ENCODE results near the gene GALNT18.

GALNT18 gene

GRCh38 chr11:11309906-11310305 lies 311.9 kb downstream of the GALNT18 start:
- DNase-seq (ENCODE audit: low spot score) = no peak

- no peak for DNase-seq (ENCODE audit: low spot score)
Measured at GRCh38 chr11:11308249-11308648, 313.6 kb downstream of the GALNT18 start.

GRCh38 chr11:11306855-11307254 lies 314.9 kb downstream of the GALNT18 start:
- no peak for DNase-seq (ENCODE audit: low spot score)

- no peak for DNase-seq (ENCODE audit: low spot score)
Measured at GRCh38 chr11:11304550-11304949, 317.3 kb downstream of the GALNT18 start.

- no peak for DNase-seq (ENCODE audit: low spot score)
Measured at GRCh38 chr11:11302565-11302964, 319.2 kb downstream of the GALNT18 start.

- DNase-seq (ENCODE audit: low spot score) = no peak
Measured at GRCh38 chr11:11301212-11301611, 320.6 kb downstream of the GALNT18 start.

- DNase-seq (ENCODE audit: low spot score) = no peak
Measured at GRCh38 chr11:11297578-11297977, 324.2 kb downstream of the GALNT18 start.

GRCh38 chr11:11296434-11296833 lies 325.4 kb downstream of the GALNT18 start:
- no peak for DNase-seq (ENCODE audit: low spot score)

GRCh38 chr11:11294551-11294855 lies 327.3 kb downstream of the GALNT18 start:
- DNase-seq (ENCODE audit: low spot score) = no peak

GRCh38 chr11:11293798-11294550 lies 327.8 kb downstream of the GALNT18 start:
- DNase-seq (ENCODE audit: low spot score) = no peak

- no peak for DNase-seq (ENCODE audit: low spot score)
Measured at GRCh38 chr11:11292839-11293238, 329.0 kb downstream of the GALNT18 start.

- no peak for DNase-seq (ENCODE audit: low spot score)
Measured at GRCh38 chr11:11291041-11292015, 330.5 kb downstream of the GALNT18 start.

GRCh38 chr11:11290354-11290753 lies 331.5 kb downstream of the GALNT18 start:
- no peak for DNase-seq (ENCODE audit: low spot score)

GRCh38 chr11:11289669-11290068 lies 332.1 kb downstream of the GALNT18 start:
- DNase-seq (ENCODE audit: low spot score) = no peak

GRCh38 chr11:11288972-11289616 lies 332.7 kb downstream of the GALNT18 start:
- no peak for DNase-seq (ENCODE audit: low spot score)

- no peak for DNase-seq (ENCODE audit: low spot score)
Measured at GRCh38 chr11:11284481-11284880, 337.3 kb downstream of the GALNT18 start.

- DNase-seq (ENCODE audit: low spot score) = no peak
Measured at GRCh38 chr11:11281626-11282025, 340.2 kb downstream of the GALNT18 start.

GRCh38 chr11:11280826-11281225 lies 341.0 kb downstream of the GALNT18 start:
- DNase-seq (ENCODE audit: low spot score) = no peak

- no peak for DNase-seq (ENCODE audit: low spot score)
Measured at GRCh38 chr11:11279956-11280689, 341.7 kb downstream of the GALNT18 start.

GRCh38 chr11:11272254-11272653 lies 349.6 kb downstream of the GALNT18 start:
- no peak for DNase-seq (ENCODE audit: low spot score)

- DNase-seq (ENCODE audit: low spot score) = no peak
Measured at GRCh38 chr11:11270236-11270775, 351.5 kb downstream of the GALNT18 start.

- no peak for DNase-seq (ENCODE audit: low spot score)
Measured at GRCh38 chr11:11268706-11269105, 353.1 kb downstream of the GALNT18 start.

All from NAMALWA (cell line).